Mesodermal cell (in vitro differentiated cells): Measurements from ENCODE around the gene NSMCE4A.

Source experiments
- H3K27ac ChIP-seq: 2 replicates; pipeline ENCODE4 v1.7.0; 2013; ENCODE audit warnings: mild to moderate bottlenecking, low read depth, low read length, moderate library complexity; ENCODE audit not compliant: severe bottlenecking
- H3K36me3 ChIP-seq: 2 replicates; pipeline ENCODE4 v1.7.1; 2013; ENCODE audit warnings: mild to moderate bottlenecking, low read length, moderate library complexity; ENCODE audit not compliant: control insufficient read depth, insufficient read depth
- H3K4me1 ChIP-seq: one replicate; pipeline ENCODE4 v1.7.1; 2013; ENCODE audit warnings: mild to moderate bottlenecking, low read length; ENCODE audit not compliant: insufficient read depth, control insufficient read depth, poor library complexity, severe bottlenecking
- H3K4me3 ChIP-seq: 2 replicates; pipeline ENCODE4 v1.7.0; 2013; ENCODE audit warnings: low read length, control low read depth, mild to moderate bottlenecking; ENCODE audit not compliant: insufficient read depth, poor library complexity, severe bottlenecking; ENCODE audit errors: extremely low read depth
- H3K9me3 ChIP-seq: 2 replicates; pipeline ENCODE4 v1.7.1; 2013; ENCODE audit warnings: mild to moderate bottlenecking, low read length, moderate library complexity; ENCODE audit not compliant: control insufficient read depth
- WGBS, 2 experiments: methylation state at CpG; one replicate each; pipeline ENCODE4 v1.1.5; 2013; ENCODE audit warnings: missing lambda C conversion rate in 2 of 2; ENCODE audit not compliant: insufficient coverage in 2 of 2; 5-methylcytosine and 5-hydroxymethylcytosine counted together

NSMCE4A gene

DNA sequence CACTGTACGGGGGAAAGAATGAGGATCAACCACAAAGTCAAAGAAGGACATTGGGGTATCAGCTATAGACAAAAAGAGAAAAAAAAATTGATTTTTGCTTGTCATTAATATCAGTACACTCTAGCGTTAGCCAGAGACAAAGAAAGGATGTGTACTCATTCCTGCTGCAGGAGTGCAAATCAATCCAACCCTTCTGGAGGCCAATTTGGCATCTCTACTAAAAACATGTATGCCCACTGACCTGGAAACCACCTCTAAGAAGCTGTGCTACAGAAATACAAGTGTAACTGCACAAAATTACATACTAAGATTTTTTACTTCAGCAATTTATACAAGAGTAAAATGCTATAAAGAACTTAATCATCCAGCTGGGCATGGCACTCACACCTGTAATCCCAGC is 13.6 kb downstream of the NSMCE4A start:
- peaks cover 43% of the 10 kb centered on the region for H3K36me3 ChIP-seq
- no peaks in the 10 kb centered on the region for H3K9me3 ChIP-seq
- no peak overlapping the region for H3K27ac ChIP-seq
- no peak overlapping the region for H3K4me3 ChIP-seq
- no peaks in the 10 kb centered on the region for H3K4me1 ChIP-seq
- 100% methylated on average over 1 to 2 of the region's 2 CpGs for WGBS, 2 experiments

DNA sequence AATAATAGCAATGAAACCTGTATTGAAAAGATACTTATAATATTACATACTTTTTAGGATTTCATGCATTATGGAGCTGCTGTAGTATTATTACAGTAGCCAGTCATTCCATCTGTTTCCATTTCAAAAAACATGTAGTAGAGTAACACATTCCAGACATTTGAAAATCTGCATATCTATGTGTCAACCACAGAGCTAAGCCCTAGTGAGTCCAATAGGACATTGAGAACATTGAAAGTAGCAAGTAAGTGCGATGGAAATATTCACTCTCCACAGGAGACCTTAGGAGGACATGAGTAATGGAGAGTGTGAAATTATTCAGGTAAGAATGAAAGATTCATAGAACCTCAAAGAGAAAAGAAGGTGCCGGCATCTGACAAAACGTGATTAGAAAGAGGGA is 15.3 kb downstream of the NSMCE4A start:
- no CpG with 5 or more reads among the region's 3 CpGs for WGBS, 2 experiments
- no peak overlapping the region for H3K27ac ChIP-seq

DNA sequence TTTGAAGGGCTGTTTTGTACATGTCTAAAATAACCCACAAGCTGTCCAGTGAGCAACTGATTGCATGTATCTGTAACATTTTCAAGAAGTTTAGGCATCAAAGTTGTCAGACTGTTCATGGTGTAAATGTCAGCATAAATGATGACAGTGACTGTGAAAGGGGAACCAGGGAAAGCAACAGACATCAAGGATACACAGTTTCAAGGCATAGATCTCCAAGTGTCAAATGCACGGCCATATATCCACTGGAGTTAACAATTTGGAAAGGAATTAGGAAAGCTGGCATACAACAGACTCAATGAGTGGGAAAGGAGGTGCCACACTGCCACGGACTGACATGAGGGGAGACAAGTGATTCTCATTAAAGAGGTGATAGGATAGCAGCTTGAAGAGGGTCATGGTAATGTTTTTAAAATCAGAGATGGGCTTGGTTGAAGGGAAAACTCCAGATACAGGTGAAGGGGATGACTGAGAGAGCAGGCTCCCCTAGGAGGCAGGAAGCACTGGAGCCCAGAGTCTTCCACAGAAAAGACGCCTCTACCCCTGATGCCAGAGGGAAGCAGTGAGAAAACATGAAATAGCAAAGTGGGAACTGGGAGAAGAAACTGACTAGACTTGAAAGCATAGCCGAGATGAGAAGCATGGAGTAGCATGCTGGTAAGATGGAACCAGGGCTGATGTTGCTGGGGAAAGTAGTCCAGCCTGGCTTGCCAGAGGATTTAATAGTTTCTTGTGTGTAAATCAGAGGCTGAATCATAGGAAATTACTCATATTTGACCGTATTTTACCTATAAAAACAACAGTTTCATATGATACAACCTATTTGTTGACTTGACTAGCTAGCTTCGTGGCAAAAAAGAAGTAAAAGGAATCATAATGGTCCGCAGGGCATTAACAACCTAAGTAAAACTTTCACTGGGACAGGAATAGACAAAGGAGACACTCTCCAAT is 18.6 kb downstream of the NSMCE4A start:
- H3K4me1 ChIP-seq: no peaks in the 10 kb centered on the region

More for the DNA sequence above, 15.3 kb downstream of the NSMCE4A start:
- H3K4me1 ChIP-seq: no peaks in the 10 kb centered on the region
- peaks cover 40% of the 10 kb centered on the region for H3K36me3 ChIP-seq
- H3K4me3 ChIP-seq: no peak overlapping the region
- no peaks in the 10 kb centered on the region for H3K9me3 ChIP-seq

DNA sequence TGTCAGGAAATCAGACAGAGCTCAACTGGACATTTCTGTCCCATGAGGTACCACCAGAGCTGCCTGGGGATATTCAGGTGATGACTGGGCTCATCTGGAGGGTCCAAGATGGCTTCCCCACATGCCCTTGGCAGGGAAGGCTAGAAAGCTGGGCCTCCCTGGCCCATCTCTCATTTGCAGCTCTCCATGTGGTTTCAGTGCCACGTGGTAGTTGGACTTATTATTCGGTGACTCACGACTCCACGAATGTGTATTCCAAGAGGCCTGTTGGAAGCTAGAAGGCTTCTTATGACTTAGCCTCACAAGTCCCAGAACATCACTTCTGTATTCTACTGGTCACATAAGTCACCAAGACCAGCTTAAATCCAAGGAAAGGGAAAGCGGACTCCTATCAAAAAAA is 22.8 kb downstream of the NSMCE4A start:
- 82 to 83% methylated on average over 1 to 4 of the region's 5 CpGs for WGBS, 2 experiments
- H3K27ac ChIP-seq: no peak overlapping the region
- peaks cover 3% of the 10 kb centered on the region for H3K4me1 ChIP-seq
- H3K4me3 ChIP-seq: no peak overlapping the region
- peaks cover 22% of the 10 kb centered on the region for H3K36me3 ChIP-seq
- H3K9me3 ChIP-seq: no peaks in the 10 kb centered on the region

More for the DNA sequence above, 18.6 kb downstream of the NSMCE4A start:
- no peaks in the 10 kb centered on the region for H3K9me3 ChIP-seq
- no peak overlapping the region for H3K4me3 ChIP-seq
- peaks cover 28% of the 10 kb centered on the region for H3K36me3 ChIP-seq
- WGBS, 2 experiments: 91 to 94% methylated on average over 4 to 6 of the region's 7 CpGs
- H3K27ac ChIP-seq: no peak overlapping the region

DNA sequence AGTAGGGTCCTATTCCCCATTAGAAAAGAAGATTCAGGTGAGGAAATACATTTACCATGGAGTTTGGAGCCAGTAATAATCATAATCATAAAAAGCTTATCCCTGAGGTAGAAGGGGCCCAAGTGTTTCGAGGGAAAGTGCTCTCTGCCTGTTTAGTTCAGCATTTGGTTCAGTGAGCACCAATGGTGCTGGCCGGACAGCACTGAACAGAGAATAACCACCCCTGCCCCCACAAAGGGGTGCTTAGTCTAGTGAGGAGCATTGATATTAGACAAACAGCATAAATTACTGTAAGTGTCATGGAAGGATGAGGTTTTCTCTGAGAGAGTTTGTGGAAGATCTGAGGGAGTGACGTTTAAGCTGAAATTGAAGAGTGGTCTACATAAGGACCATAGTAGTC is 25.6 kb downstream of the NSMCE4A start:
- 82 to 83% methylated on average over 1 to 2 of the region's 3 CpGs for WGBS, 2 experiments
- peaks cover 3% of the 10 kb centered on the region for H3K4me1 ChIP-seq
- H3K4me3 ChIP-seq: no peak overlapping the region
- no peaks in the 10 kb centered on the region for H3K9me3 ChIP-seq
- no peak overlapping the region for H3K27ac ChIP-seq
- H3K36me3 ChIP-seq: peaks cover 5% of the 10 kb centered on the region

DNA sequence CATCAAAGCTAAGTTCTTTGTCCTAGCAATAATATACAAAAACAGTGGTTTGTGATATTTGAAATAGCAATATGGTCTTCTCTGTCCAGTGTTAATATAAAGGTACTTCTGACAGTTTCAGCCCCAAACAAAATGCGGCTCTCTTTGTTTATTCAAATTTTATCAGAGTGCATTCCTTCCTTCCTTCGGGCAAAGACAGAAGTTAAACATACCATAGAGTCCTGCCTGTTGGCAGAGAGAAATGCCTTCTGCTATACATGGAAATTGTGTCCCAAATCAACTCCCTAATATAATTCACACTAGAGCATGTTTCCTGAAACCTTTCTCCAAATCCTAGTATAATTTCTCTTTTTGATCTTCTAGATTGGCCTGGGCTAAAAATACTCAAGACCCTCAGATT is 26.0 kb downstream of the NSMCE4A start:
- Histone ChIP-seq H3K9me3 (no peaks in the 10 kb centered on the region), H3K36me3 (peaks cover under 1% of the 10 kb centered on the region), H3K4me3 (no peak overlapping the region), H3K4me1 (peaks cover 3% of the 10 kb centered on the region), H3K27ac (no peak overlapping the region)
- WGBS, 2 experiments: 83 to 86% methylated on average over 2 of the region's 2 CpGs

DNA sequence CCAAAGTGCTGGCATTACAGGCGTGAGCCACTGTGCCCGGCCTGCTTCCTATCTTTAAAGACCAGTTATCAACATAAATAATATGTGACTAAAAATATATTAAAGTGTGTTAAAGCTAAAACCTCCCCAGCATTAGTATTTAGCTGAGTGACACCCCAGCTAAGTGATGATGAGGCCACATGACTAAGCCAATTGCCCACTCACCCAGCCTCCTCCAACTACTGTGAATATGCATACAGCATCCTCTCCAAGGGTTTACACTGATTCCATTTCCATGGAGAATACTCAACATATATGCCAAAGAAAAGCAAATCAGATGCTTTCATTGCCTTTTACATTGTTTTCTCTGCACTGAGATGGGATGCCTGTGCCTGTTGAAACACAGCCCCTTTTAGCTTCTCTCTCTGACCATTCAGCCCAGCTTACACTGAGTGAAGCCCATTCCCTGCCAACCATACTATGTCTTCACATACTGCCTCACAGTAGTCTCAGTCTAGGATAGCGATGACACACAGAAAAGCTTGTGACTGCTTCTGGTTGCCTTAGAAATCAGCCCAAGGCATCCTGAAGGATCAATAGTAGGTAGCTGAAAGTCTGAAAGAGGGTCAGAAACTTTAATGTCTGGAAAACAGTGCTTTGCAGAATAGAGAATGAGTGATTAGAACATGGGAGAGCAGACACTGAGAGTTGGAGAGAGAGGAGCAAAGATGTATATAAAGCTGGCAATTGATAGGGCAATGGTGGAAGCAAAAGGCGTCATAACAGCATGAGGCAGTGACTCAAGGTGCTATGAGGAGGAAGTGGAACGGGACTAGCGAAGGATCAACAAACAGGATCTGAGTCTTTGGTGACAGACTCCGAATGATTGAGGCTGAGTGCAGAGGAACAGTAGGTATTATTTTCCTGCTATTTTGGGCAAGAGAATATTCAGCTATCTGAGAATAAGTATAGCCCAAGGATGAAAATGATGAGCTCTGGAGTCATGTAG is 27.4 kb downstream of the NSMCE4A start:
- Histone ChIP-seq H3K36me3 (no peaks in the 10 kb centered on the region), H3K9me3 (no peaks in the 10 kb centered on the region), H3K27ac (no peak overlapping the region), H3K4me1 (peaks cover 9% of the 10 kb centered on the region), H3K4me3 (no peak overlapping the region)
- WGBS, 2 experiments: 82% methylated on average over 5 of the region's 7 CpGs

DNA sequence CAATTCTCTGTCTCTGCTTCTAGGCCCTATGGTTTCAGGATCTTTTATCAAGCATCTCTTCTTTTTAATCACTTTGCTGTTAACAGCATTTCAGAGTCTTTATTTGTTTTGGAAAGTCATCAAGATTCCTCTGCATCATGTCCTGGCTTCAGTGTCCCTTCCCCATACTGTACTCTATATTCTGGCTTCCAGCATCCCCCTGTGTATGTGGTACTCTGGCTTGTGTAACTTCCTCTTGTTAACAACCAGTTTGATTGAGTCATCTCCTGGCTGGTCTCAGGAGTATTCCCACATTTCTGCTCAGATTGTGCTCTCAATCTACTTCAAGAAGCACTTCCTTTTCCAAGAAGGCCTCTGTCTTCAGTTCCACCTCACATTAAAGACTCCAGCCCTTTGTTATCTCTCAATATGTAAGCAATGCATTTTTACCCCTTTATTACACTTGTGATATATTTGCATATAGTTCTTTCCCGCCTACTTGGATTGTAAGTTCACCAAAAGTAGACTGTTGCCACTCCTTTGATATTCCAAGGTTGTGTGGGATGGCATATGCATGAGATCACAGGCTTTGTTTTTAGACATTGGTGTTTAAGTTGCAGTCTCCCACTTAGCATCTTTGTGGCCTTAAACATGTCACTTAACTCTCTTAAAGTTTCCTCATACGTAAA is 32.1 kb downstream of the NSMCE4A start:
- WGBS, 2 experiments: no CpG with 5 or more reads among the region's 2 CpGs
- no peaks in the 10 kb centered on the region for H3K9me3 ChIP-seq
- H3K27ac ChIP-seq: no peak overlapping the region
- H3K4me1 ChIP-seq: peaks cover 8% of the 10 kb centered on the region
- H3K36me3 ChIP-seq: no peaks in the 10 kb centered on the region
- no peak overlapping the region for H3K4me3 ChIP-seq

DNA sequence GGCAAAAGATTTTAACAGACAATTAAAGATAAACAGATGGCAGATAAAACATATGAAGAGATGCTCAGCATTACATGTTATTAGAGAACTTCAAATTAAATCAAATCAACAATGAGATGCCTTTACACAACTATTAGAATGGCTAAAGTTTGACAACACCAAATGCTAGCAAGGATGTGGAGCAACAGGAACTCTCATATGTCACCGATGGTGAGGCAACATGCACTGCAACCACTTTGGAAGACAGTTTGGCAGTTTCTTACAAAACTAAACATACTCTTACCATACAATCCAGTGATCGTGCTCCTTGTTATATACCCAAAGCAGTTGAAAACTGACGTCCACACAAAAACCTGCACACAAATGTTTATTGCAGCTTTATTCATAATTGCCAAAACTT is 33.5 kb downstream of the NSMCE4A start:
- Histone ChIP-seq H3K9me3 (no peaks in the 10 kb centered on the region), H3K27ac (no peak overlapping the region), H3K4me3 (no peak overlapping the region), H3K36me3 (no peaks in the 10 kb centered on the region), H3K4me1 (peaks cover 8% of the 10 kb centered on the region)
- WGBS, 2 experiments: 74 to 100% methylated on average over 2 of the region's 3 CpGs

DNA sequence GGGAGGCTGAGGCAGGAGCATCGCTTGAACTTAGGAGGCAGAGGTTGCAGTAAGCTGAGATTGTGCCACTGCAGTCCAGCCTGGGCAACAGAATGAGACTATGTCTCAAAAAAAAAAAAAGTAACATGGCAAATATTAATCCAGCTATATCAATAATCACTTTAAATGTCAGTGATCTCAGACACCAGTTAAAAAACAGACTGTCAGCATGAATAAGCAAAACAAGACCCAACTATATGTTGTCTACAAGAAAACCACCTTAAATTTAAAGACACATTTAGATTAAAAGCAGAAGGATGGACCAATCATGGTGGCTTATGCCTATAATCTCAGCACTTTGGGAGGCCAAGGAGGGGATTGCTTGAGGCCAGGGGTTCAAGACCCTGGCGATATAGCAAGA is 38.7 kb downstream of the NSMCE4A start:
- 60 to 86% methylated on average over 1 of the region's 2 CpGs for WGBS, 2 experiments
- no peak overlapping the region for H3K4me3 ChIP-seq
- no peaks in the 10 kb centered on the region for H3K9me3 ChIP-seq
- H3K27ac ChIP-seq: no peak overlapping the region
- H3K36me3 ChIP-seq: no peaks in the 10 kb centered on the region
- no peaks in the 10 kb centered on the region for H3K4me1 ChIP-seq
